OCI-LY7 (cell line): Measurements from ENCODE around the gene ZFP14.
"Not testable (repeated sequence)": the region's sequence is repeated elsewhere in the genome, so short reads cannot be mapped to it uniquely, and the experiment has no call there.

Source experiments
- CTCF ChIP-seq: fragments of 200-600 bp; sonication (generic); conservative IDR thresholded peaks from 2 replicates; pipeline ENCODE4 v1.5.1; 2014; ENCODE audit warnings: mild to moderate bottlenecking, antibody characterized with exemption, low read length, moderate library complexity, mixed read lengths
- EZH2phosphoT487 ChIP-seq: fragments of 200-600 bp; sonication (generic); IDR thresholded peaks from 2 replicates; pipeline ENCODE4 v1.6.1; 2018; ENCODE audit warnings: low read depth, borderline replicate concordance, mild to moderate bottlenecking, mixed run types, antibody characterized with exemption, low read length, moderate library complexity, mixed read lengths

DNA sequence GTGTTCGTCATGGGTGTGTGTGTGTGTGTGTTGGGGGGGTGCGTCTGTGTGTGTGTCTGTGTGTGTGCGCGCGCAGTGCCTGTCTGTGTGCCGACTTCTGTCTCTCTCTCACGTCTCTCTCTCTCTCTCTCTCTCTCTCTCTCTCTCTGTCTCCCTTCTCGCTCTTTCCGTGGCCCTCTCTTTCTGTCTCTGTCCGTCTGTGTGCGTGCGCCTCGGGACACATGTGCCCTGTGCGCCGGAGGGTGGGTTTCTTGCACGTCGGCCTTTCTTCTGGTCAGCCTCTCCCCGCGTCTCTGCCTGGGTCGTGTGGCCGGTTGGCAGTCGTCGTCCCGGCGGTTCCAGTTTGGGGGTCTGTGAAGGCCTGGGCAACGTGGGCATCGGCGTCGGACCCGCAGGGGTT lies 86.7 kb downstream of the ZFP14 start:
- not testable (repeated sequence) for TF ChIP-seq CTCF, EZH2phosphoT487
